ENCODE measurements around the gene AATK. TPM values are rescaled to one million over a fixed set of nuclear protein-coding genes. Genes with fewer than 3 reads are reported as not detected.

The AATK gene
- total RNA-seq, 1 experiment from 2014 or later, result 0.46 TPM

DNA sequence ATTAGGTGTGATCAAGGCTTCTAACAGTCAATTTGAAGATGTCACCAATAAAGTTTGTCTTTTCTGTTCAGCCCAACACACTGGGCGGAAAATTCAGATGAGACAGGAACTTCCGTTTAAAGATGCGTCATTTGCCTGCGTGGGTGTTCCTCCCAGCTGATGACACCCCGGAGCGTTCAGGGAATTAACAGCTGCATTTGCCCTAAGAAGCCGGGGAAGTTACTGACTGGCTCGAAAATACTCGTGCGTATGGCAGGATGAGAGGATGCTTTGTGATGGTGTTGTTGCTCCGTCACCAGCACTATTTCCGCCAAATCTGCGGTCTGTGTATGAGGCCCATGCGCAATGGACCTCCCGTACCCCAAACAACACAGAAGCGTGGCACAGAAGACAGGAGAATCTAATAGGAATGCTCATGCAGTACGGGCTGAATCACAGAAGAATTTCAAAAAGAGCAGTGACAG, 12.6 kb downstream of the AATK start:
- no peak overlapping the region for H3K27ac ChIP-seq
- H3K9me3 ChIP-seq (ENCODE audit: insufficient read depth, low read depth), result no peaks in the 10 kb centered on the region
- no peaks in the 10 kb centered on the region for H3F3A ChIP-seq (ENCODE audit: insufficient read depth, low read depth)
- H3K36me3 ChIP-seq (ENCODE audit: low read depth), result no peaks in the 10 kb centered on the region
- TF ChIP-seq, protein P1, sequence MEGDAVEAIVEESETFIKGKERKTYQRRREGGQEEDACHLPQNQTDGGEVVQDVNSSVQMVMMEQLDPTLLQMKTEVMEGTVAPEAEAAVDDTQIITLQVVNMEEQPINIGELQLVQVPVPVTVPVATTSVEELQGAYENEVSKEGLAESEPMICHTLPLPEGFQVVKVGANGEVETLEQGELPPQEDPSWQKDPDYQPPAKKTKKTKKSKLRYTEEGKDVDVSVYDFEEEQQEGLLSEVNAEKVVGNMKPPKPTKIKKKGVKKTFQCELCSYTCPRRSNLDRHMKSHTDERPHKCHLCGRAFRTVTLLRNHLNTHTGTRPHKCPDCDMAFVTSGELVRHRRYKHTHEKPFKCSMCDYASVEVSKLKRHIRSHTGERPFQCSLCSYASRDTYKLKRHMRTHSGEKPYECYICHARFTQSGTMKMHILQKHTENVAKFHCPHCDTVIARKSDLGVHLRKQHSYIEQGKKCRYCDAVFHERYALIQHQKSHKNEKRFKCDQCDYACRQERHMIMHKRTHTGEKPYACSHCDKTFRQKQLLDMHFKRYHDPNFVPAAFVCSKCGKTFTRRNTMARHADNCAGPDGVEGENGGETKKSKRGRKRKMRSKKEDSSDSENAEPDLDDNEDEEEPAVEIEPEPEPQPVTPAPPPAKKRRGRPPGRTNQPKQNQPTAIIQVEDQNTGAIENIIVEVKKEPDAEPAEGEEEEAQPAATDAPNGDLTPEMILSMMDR (conservative IDR thresholded peaks at IDR 0.05), result no peak
- no peak for TF ChIP-seq EZH2 (IDR thresholded peaks at IDR 0.05; ENCODE audit: low read depth)
- H3K4me3 ChIP-seq, result no peak overlapping the region
- H3K79me2 ChIP-seq (ENCODE audit: low read depth), result no peaks in the 10 kb centered on the region
- no peak overlapping the region for H3K4me2 ChIP-seq
- intact Hi-C loops (cut with micrococcal nuclease; ENCODE audit: unreplicated experiment), result no loop called here
- no peak overlapping the region for H2AFZ ChIP-seq
- no peak for DNase-seq
- H4K20me1 ChIP-seq (ENCODE audit: insufficient read depth), result no peaks in the 10 kb centered on the region
- H3K9me2 ChIP-seq (ENCODE audit: insufficient read depth), result no peaks in the 10 kb centered on the region
- H3K27me3 ChIP-seq (ENCODE audit: insufficient read depth, low read depth), result peaks cover 30% of the 10 kb centered on the region; the same call in 1 of the 2 replicates
- no TSS peak for BruUV-seq (replicated peaks)
- no peaks in the 10 kb centered on the region for H3K4me1 ChIP-seq (replicated peaks; ENCODE audit: insufficient read depth)
- ChIA-PET POLR2A (ENCODE audit: unreplicated experiment) (interaction anchor here (0.6 to 0.7 kb wide), 2 partner anchors 29 to 90 kb away, joined by 4 read pairs; no protein-coding TSS in a partner anchor), CTCF (interaction anchor here (0.6 kb wide), 1 partner anchor 70 kb away, joined by 3 read pairs; the partner anchor contains the start of gene CEP131)

- Histone ChIP-seq H3K4me3 (no peak overlapping the region), H4K20me1 (ENCODE audit: insufficient read depth) (no peaks in the 10 kb centered on the region), H3K9me3 (ENCODE audit: insufficient read depth, low read depth) (no peaks in the 10 kb centered on the region), H3K27me3 (ENCODE audit: insufficient read depth, low read depth) (peaks cover 30% of the 10 kb centered on the region; the same call in 1 of the 2 replicates), H3K9me2 (ENCODE audit: insufficient read depth) (no peaks in the 10 kb centered on the region), H3K36me3 (ENCODE audit: low read depth) (no peaks in the 10 kb centered on the region), H3K27ac (no peak overlapping the region), H2AFZ (no peak overlapping the region), H3K4me1 (replicated peaks; ENCODE audit: insufficient read depth) (no peaks in the 10 kb centered on the region), H3F3A (ENCODE audit: insufficient read depth, low read depth) (no peaks in the 10 kb centered on the region), H3K79me2 (ENCODE audit: low read depth) (no peaks in the 10 kb centered on the region), H3K4me2 (no peak overlapping the region)
- no peak for TF ChIP-seq EZH2 (IDR thresholded peaks at IDR 0.05; ENCODE audit: low read depth)
- TF ChIP-seq, protein P1 (conservative IDR thresholded peaks at IDR 0.05), result no peak
- no peak for DNase-seq
- ChIA-PET POLR2A (ENCODE audit: unreplicated experiment) (no interaction called here), CTCF (no interaction called here)
- BruUV-seq (replicated peaks), result no TSS peak
- intact Hi-C loops (cut with micrococcal nuclease; ENCODE audit: unreplicated experiment), result no loop called here
These were observed 13.7 kb downstream of the AATK start for GRCh38 chr17:81152288-81152828.

GRCh38 chr17:81151278-81151677, 14.7 kb downstream of the AATK start:
- H3K27ac ChIP-seq, result no peak overlapping the region
- H2AFZ ChIP-seq, result no peak overlapping the region
- CTCF ChIA-PET, result no interaction called here
- H3K79me2 ChIP-seq (ENCODE audit: low read depth), result no peaks in the 10 kb centered on the region
- no peak overlapping the region for H3K4me2 ChIP-seq
- no peaks in the 10 kb centered on the region for H3F3A ChIP-seq (ENCODE audit: insufficient read depth, low read depth)
- POLR2A ChIA-PET (ENCODE audit: unreplicated experiment), result interaction anchor here (0.6 kb wide), 1 partner anchor 21 kb away, joined by 4 read pairs; no protein-coding TSS in a partner anchor
- TF ChIP-seq, protein P1 (conservative IDR thresholded peaks at IDR 0.05), result no peak
- TF ChIP-seq EZH2 (IDR thresholded peaks at IDR 0.05; ENCODE audit: low read depth), result no peak
- H3K27me3 ChIP-seq (ENCODE audit: insufficient read depth, low read depth), result peaks cover 30% of the 10 kb centered on the region; the same call in 1 of the 2 replicates
- BruUV-seq (replicated peaks), result no TSS peak
- intact Hi-C loops (cut with micrococcal nuclease; ENCODE audit: unreplicated experiment), result no loop called here
- H3K4me3 ChIP-seq, result no peak overlapping the region
- H3K9me2 ChIP-seq (ENCODE audit: insufficient read depth), result no peaks in the 10 kb centered on the region
- DNase-seq, result no peak
- H4K20me1 ChIP-seq (ENCODE audit: insufficient read depth), result no peaks in the 10 kb centered on the region
- H3K4me1 ChIP-seq (replicated peaks; ENCODE audit: insufficient read depth), result no peaks in the 10 kb centered on the region
- H3K36me3 ChIP-seq (ENCODE audit: low read depth), result no peaks in the 10 kb centered on the region
- no peaks in the 10 kb centered on the region for H3K9me3 ChIP-seq (ENCODE audit: insufficient read depth, low read depth)
